Measurements from ENCODE around the gene ARFIP2. TPM values are rescaled to one million over a fixed set of nuclear protein-coding genes. Genes with fewer than 3 reads are reported as not detected.

Gene ARFIP2
- total and polyA plus RNA-seq, 2 of the 8 experiments (the other 6 are each of a cell fraction or from before 2014, with no cell fraction given): 48.3 to 48.7 TPM

DNA sequence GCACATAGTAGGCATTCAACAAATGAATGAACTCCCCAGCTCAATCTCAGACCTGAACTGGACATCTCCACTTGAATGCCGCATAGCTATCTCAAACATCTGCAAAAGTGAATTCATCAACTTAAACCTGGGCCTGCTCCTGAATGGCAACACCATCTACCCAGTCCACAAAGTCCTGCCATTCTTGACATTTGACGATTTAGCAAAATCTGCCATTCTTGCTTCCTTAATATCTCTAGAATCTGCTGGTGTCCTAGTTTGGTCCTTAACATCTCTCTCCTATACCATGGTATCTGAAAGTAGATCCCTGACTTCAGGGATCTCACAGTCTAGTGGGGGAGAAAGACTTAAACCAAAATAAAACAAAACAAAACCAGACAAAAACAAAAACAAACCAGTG lies 28.0 kb downstream of the ARFIP2 start:
- Histone ChIP-seq H4K20me1 (replicated peaks in 1 of 2; ENCODE audit: control insufficient read depth in 1 of 2, insufficient read depth in 2 of 2, low read length in 2 of 2) (no peaks in the 10 kb centered on the region), H3K4ac (replicated peaks; ENCODE audit: insufficient read length, low read depth, low read length) (no peak overlapping the region), H3K56ac (replicated peaks; ENCODE audit: insufficient read length, low read depth, low read length) (no peak overlapping the region), H3K36me3 (ENCODE audit: control insufficient read depth in 2 of 4, insufficient read depth in 4 of 4, low read length in 3 of 4) (peaks cover 0 to 12% (median 6%) of the 10 kb centered on the region in 4 experiments; a peak in 3 of 8 replicates), H3K79me1 (ENCODE audit: low read depth, low read length) (no peaks in the 10 kb centered on the region), H3K9me3 (ENCODE audit: insufficient read depth in 2 of 2, low read depth in 1 of 2, low read length in 1 of 2) (no peaks in the 10 kb centered on the region), H2BK15ac (ENCODE audit: low read length) (no peak overlapping the region), H3K27ac (ENCODE audit: low read depth, low read length) (no peak overlapping the region), H3K4me2 (ENCODE audit: insufficient read depth in 1 of 2, low read depth in 2 of 2, low read length in 2 of 2) (no peak overlapping the region), H3K79me2 (ENCODE audit: control insufficient read depth in 1 of 2, insufficient read depth in 2 of 2, low read length in 2 of 2) (no peaks in the 10 kb centered on the region), H2AFZ (ENCODE audit: low read length) (no peak overlapping the region), H2BK12ac (ENCODE audit: low read depth, low read length) (no peak overlapping the region), H4K91ac (replicated peaks; ENCODE audit: insufficient read length, low read length) (no peak overlapping the region), H2BK20ac (ENCODE audit: low read length) (no peak overlapping the region), H2BK5ac (ENCODE audit: low read depth, low read length) (no peak overlapping the region), H4K8ac (ENCODE audit: extremely low read depth, insufficient read depth, low read length) (no peak overlapping the region), H3K14ac (ENCODE audit: insufficient read length) (no peak overlapping the region), H3K23ac (ENCODE audit: insufficient read length) (no peak overlapping the region), H3K27me3 (replicated peaks in 1 of 4; ENCODE audit: control insufficient read depth in 3 of 4, extremely low read depth in 1 of 4, insufficient read depth in 3 of 4, low read length in 3 of 4) (no peaks in the 10 kb centered on the region), H4K5ac (ENCODE audit: insufficient read length, low read depth, low read length) (no peak overlapping the region), H3K23me2 (ENCODE audit: low read depth, low read length) (no peaks in the 10 kb centered on the region), H2AK5ac (ENCODE audit: low read depth, low read length) (no peak overlapping the region), H3K18ac (ENCODE audit: extremely low read depth, low read length) (no peak overlapping the region), H2BK120ac (replicated peaks; ENCODE audit: low read depth, low read length) (no peak overlapping the region), H3K4me1 (replicated peaks in 1 of 4; ENCODE audit: control insufficient read depth in 3 of 4, insufficient read depth in 4 of 4, low read length in 3 of 4) (no peaks in the 10 kb centered on the region), H3K4me3 (ENCODE audit: extremely low read depth in 1 of 4, insufficient read depth in 2 of 4, low read depth in 3 of 4, low read length in 4 of 4) (no peak overlapping the region), H3K9ac (replicated peaks in 1 of 4; ENCODE audit: extremely low read depth in 1 of 4, low read depth in 3 of 4, low read length in 3 of 4) (no peak overlapping the region)
- TF ChIP-seq BACH1 (IDR thresholded peaks at IDR 0.05; ENCODE audit: low read length): no peak
- TF ChIP-seq TEAD4 (IDR thresholded peaks at IDR 0.05; ENCODE audit: low read depth, low read length): no peak
- no peak for TF ChIP-seq CHD1 (IDR thresholded peaks at IDR 0.05; ENCODE audit: low read depth, low read length)
- TF ChIP-seq PHF8 (conservative IDR thresholded peaks at IDR 0.05; ENCODE audit: low read depth, low read length): no peak
- no peak for FAIRE-seq
- CTCF ChIA-PET (ENCODE audit: partially characterized antibody): interaction anchor here (1.0 to 11.0 kb wide), 6 partner anchors 12 to 90 kb away, joined by 3 to 179 read pairs (median 5); partner anchors contain the start of gene HPX
- WGBS, 2 experiments (ENCODE audit: extremely low coverage in 1 of 2, insufficient coverage in 1 of 2, insufficient read length in 1 of 2, insufficient replicate concordance in 2 of 2, low coverage in 1 of 2, low lambda C conversion rate in 2 of 2, missing lambda C conversion rate in 1 of 2): 88% methylated on average over 2 of the region's 2 CpGs; no CpG with 5 or more reads in 1 of the 2 experiments
- DNase-seq (ENCODE audit: low read depth in 1 of 2, low spot score in 2 of 2): no peak
- POLR2A ChIA-PET (ENCODE audit: partially characterized antibody): interaction anchor here (1.0 to 4.6 kb wide), 3 partner anchors 9 to 21 kb away, joined by 3 to 12 read pairs (median 4); partner anchors contain the start of gene TRIM3
